ENCODE measurements around the gene HOXD8. TPM values are rescaled to one million over a fixed set of nuclear protein-coding genes. Genes with fewer than 3 reads are reported as not detected.

HOXD8 gene
- total RNA-seq, 6 donors from 2014 or later: 0.43 to 2.3 (median 0.74) TPM; not detected in 1

GRCh38 chr2:176085861-176086771 lies 43.4 kb upstream of the HOXD8 start:
- Histone ChIP-seq H3K4me1 (peaks cover 8 to 45% (median 13%) of the 10 kb centered on the region in 4 donors), H3K36me3 (no peaks in the 10 kb centered on the region), H3K4me3 (no peak overlapping the region), H3K9me3 (peaks cover 0 to 17% (median 5%) of the 10 kb centered on the region in 4 donors), H3K27ac (no peak overlapping the region), H3K27me3 (peaks cover 0 to 92% (median 65%) of the 10 kb centered on the region in 4 donors)
- TF ChIP-seq POLR2A (IDR thresholded peaks at IDR 0.05) (no peak), CTCF (IDR thresholded peaks at IDR 0.05) (peak in 1 of 6 experiments; percentile 8)
- ATAC-seq (ENCODE audit: low FRiP score in 2 of 2) (no peak), DNase-seq (peak in 1 of 2 donors; percentile 56)
- WGBS, 2 donors: 2 to 5% methylated on average over 29 to 46 of the region's 46 CpGs

GRCh38 chr2:176087330-176088047 lies 42.0 kb upstream of the HOXD8 start:
- peaks cover 0 to 92% (median 61%) of the 10 kb centered on the region in 4 donors for H3K27me3 ChIP-seq
- H3K4me3 ChIP-seq: peak overlapping the region in 1 of 4 donors; percentile 15
- H3K27ac ChIP-seq: no peak overlapping the region
- TF ChIP-seq POLR2A (IDR thresholded peaks at IDR 0.05) (no peak), EP300 (IDR thresholded peaks at IDR 0.05) (no peak), CTCF (IDR thresholded peaks at IDR 0.05) (no peak), POLR2AphosphoS5 (IDR thresholded peaks at IDR 0.05) (no peak)
- peaks cover 0 to 8% (median 2%) of the 10 kb centered on the region in 4 donors for H3K9me3 ChIP-seq
- DNase-seq: peak in 1 of 2 donors; percentile 78
- ATAC-seq (ENCODE audit: low FRiP score in 2 of 2): no peak
- 24 to 26% methylated on average over 23 to 29 of the region's 29 CpGs for WGBS, 2 donors
- peaks cover 14 to 47% (median 14%) of the 10 kb centered on the region in 4 donors for H3K4me1 ChIP-seq
- H3K36me3 ChIP-seq: no peaks in the 10 kb centered on the region

GRCh38 chr2:176088048-176088936 lies 41.2 kb upstream of the HOXD8 start:
- Histone ChIP-seq H3K27me3 (peaks cover 0 to 92% (median 62%) of the 10 kb centered on the region in 4 donors), H3K9me3 (peaks cover 0 to 7% (median 0%) of the 10 kb centered on the region in 4 donors), H3K4me1 (peaks cover 17 to 50% (median 20%) of the 10 kb centered on the region in 4 donors), H3K27ac (no peak overlapping the region), H3K4me3 (peak overlapping the region in 2 of 4 donors; percentile 4 to 15), H3K36me3 (no peaks in the 10 kb centered on the region)
- peak in 1 of 2 donors; percentile 91 for DNase-seq
- 8 to 9% methylated on average over 19 to 49 of the region's 49 CpGs for WGBS, 2 donors
- TF ChIP-seq EP300 (IDR thresholded peaks at IDR 0.05): no peak
- no peak for TF ChIP-seq POLR2AphosphoS5 (IDR thresholded peaks at IDR 0.05)
- TF ChIP-seq CTCF (IDR thresholded peaks at IDR 0.05): peak; percentile 12 to 63 (median 58)
- TF ChIP-seq POLR2A (IDR thresholded peaks at IDR 0.05): no peak
- peak; percentile 44 to 82 for ATAC-seq (ENCODE audit: low FRiP score in 2 of 2)

All from upper lobe of left lung (tissue), 6 donors.